Hepatocyte (in vitro differentiated cells): ENCODE data around the gene TNFAIP2. TPM values are rescaled to one million over a fixed set of nuclear protein-coding genes. Genes with fewer than 3 reads are reported as not detected.

Experiments
- DNase-seq: peaks from one replicate; pipeline ENCODE4 v3.0.0-alpha.2; 2016; ENCODE audit warnings: low spot score
- H2AFZ ChIP-seq: fragments of 200-600 bp; sonication (generic); 2 replicates; pipeline ENCODE4 v1.6.0; 2016; ENCODE audit warnings: antibody characterized with exemption, mild to moderate bottlenecking
- H3K27ac ChIP-seq: fragments of 200-600 bp; sonication (generic); 2 replicates; pipeline ENCODE4 v1.5.1; 2016; ENCODE audit warnings: mild to moderate bottlenecking
- H3K27me3 ChIP-seq: fragments of 200-600 bp; sonication (generic); 2 replicates; pipeline ENCODE4 v1.6.1; 2016
- H3K36me3 ChIP-seq: fragments of 200-600 bp; sonication (generic); replicated peaks from 2 replicates; pipeline ENCODE4 v1.5.1; 2016; ENCODE audit warnings: low read depth; ENCODE audit not compliant: insufficient read depth
- H3K4me1 ChIP-seq: fragments of 200-600 bp; sonication (generic); 2 replicates; pipeline ENCODE4 v1.5.1; 2016; ENCODE audit warnings: mild to moderate bottlenecking, moderate library complexity; ENCODE audit not compliant: insufficient read depth
- H3K4me2 ChIP-seq: fragments of 200-600 bp; sonication (generic); 2 replicates; pipeline ENCODE4 v1.6.0; 2016
- H3K4me3 ChIP-seq: fragments of 200-600 bp; sonication (generic); 2 replicates; pipeline ENCODE4 v1.5.1; 2016; ENCODE audit warnings: mild to moderate bottlenecking
- H3K79me2 ChIP-seq: fragments of 200-600 bp; sonication (generic); 2 replicates; pipeline ENCODE4 v1.6.0; 2017; ENCODE audit warnings: mild to moderate bottlenecking
- H3K9me2 ChIP-seq: fragments of 200-600 bp; sonication (generic); replicated peaks from 2 replicates; pipeline ENCODE4 v1.6.0; 2017; ENCODE audit warnings: mild to moderate bottlenecking; ENCODE audit not compliant: insufficient read depth
- H3K9me3 ChIP-seq: fragments of 200-600 bp; sonication (generic); 2 replicates; pipeline ENCODE4 v1.5.1; 2016; ENCODE audit warnings: low read depth, mild to moderate bottlenecking
- H4K20me1 ChIP-seq: fragments of 200-600 bp; sonication (generic); 2 replicates; pipeline ENCODE4 v1.6.0; 2016; ENCODE audit warnings: mild to moderate bottlenecking; ENCODE audit not compliant: insufficient read depth, poor library complexity, severe bottlenecking
- EZH2 ChIP-seq: fragments of 200-600 bp; sonication (generic); IDR thresholded peaks from 2 replicates; pipeline ENCODE4 v1.6.1; 2016; ENCODE audit warnings: antibody characterized with exemption, mild to moderate bottlenecking, borderline replicate concordance
- EZH2phosphoT487 ChIP-seq: fragments of 200-600 bp; sonication (generic); IDR thresholded peaks from one replicate; pipeline ENCODE4 v1.6.1; 2018; ENCODE audit warnings: antibody characterized with exemption, mild to moderate bottlenecking, low read depth, moderate library complexity; ENCODE audit not compliant: unreplicated experiment, severe bottlenecking
- WGBS: methylation state at CpG from one replicate; pipeline ENCODE4 v1.1.6; 2016; ENCODE audit warnings: low lambda C conversion rate; ENCODE audit errors: missing lambda C conversion rate; 5-methylcytosine and 5-hydroxymethylcytosine counted together
- polyA plus RNA-seq: library from polyadenylated mRNA; unstranded; fragments of >200 nt; fragmentation: Nextera tagmentation; extraction: Ambion mirVana; gene quantifications from 2 replicates; pipeline ENCODE4 v1.2.1, GENCODE V29; 2016
- total RNA-seq: library from RNA; depleted of rRNA; stranded (reverse); fragments of >200 nt; gene quantifications from 2 replicates; pipeline ENCODE4 v1.2.3, GENCODE V29; 2014
- TF ChIP-seq, protein P1 (sequence below): fragments of 200-600 bp; sonication (generic); IDR thresholded peaks from 2 replicates; pipeline ENCODE4 v1.5.1; 2016; ENCODE audit warnings: antibody characterized with exemption, mild to moderate bottlenecking; ENCODE audit not compliant: poor library complexity

The TNFAIP2 gene
- total and polyA plus RNA-seq, 2 experiments from 2014 or later: 14.2 to 16.0 TPM

DNA sequence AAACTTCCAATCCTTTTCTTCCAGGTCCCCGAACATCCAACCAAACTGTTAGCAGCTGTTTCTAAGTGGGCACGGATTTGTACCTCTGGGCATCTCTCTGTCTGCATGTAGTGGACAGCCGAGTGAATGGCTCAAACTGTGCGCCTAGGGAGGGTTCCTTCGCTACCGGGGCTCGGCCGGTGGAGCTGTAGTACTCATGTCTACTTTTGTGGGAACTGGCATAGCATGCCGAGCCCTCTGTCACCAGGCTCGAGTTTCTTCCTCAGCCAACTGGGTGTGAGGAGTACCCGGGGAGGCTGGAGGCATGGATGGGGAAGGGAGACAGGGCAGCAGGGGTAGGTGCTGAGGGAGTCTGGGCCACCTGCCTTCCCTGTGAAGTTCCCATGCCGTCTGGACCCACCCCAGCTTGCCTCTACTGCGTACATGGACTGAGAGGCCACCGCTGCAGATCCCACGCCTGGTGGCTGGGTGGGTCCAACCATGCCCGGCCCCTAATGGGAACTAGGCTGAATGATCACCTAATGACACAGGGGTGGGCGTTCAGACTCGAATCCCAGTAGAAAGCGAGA lies 23.0 kb downstream of the TNFAIP2 start:
- no peaks in the 10 kb centered on the region for H3K27me3 ChIP-seq
- H3K9me3 ChIP-seq: no peaks in the 10 kb centered on the region
- H3K4me3 ChIP-seq: no peak overlapping the region
- 88% methylated on average over 19 of the region's 19 CpGs for WGBS
- no peak overlapping the region for H2AFZ ChIP-seq
- no peak overlapping the region for H3K4me2 ChIP-seq
- H3K27ac ChIP-seq: no peak overlapping the region
- no peaks in the 10 kb centered on the region for H3K4me1 ChIP-seq
- H3K36me3 ChIP-seq: no peaks in the 10 kb centered on the region
- DNase-seq: no peak
- H4K20me1 ChIP-seq: no peaks in the 10 kb centered on the region
- no peak for TF ChIP-seq EZH2phosphoT487
- TF ChIP-seq EZH2: no peak
- TF ChIP-seq, protein P1, sequence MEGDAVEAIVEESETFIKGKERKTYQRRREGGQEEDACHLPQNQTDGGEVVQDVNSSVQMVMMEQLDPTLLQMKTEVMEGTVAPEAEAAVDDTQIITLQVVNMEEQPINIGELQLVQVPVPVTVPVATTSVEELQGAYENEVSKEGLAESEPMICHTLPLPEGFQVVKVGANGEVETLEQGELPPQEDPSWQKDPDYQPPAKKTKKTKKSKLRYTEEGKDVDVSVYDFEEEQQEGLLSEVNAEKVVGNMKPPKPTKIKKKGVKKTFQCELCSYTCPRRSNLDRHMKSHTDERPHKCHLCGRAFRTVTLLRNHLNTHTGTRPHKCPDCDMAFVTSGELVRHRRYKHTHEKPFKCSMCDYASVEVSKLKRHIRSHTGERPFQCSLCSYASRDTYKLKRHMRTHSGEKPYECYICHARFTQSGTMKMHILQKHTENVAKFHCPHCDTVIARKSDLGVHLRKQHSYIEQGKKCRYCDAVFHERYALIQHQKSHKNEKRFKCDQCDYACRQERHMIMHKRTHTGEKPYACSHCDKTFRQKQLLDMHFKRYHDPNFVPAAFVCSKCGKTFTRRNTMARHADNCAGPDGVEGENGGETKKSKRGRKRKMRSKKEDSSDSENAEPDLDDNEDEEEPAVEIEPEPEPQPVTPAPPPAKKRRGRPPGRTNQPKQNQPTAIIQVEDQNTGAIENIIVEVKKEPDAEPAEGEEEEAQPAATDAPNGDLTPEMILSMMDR: no peak
- H3K9me2 ChIP-seq: no peaks in the 10 kb centered on the region
- no peaks in the 10 kb centered on the region for H3K79me2 ChIP-seq

DNA sequence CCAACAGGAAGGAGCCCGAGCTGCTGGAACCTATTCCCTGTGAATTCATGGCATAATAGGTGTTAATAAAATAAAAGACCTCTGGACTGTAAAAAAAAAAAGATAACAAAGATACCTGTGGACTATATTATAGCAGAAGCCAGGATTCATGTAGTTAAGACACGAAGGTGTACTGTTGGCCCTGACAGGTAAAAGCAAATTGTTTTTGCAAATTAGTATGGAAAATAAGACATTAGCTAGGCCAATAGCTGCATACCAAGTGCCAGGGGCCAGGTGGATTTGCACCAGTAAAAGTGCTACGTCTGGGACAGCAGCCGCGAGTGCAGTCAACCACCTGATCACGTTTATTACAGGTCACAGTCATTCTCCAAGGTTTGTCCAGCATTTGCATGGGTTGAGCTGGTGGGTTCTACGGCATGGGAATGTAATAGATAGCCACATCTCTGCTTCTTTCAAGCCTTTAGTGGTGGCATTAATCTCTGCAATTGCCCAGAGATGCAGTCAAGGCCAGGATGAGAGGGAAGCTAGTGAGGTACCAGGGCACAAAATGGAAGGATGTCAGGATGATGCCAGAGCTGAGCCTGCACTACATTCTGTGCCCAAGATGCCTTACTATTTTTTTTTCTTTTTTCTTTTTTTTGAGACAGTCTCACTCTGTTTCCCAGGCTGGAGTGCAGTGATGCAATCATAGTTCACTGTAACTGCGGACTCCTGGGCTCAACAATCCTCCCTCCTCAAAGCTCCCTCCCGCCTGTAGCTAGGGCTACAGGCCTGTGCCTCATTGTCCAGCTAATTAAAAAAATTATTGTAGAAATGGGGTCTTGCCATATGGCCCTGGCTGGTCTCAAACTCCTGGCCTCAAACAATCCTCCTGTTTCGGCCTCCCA lies 26.3 kb downstream of the TNFAIP2 start:
- Histone ChIP-seq H3K9me3 (no peaks in the 10 kb centered on the region), H3K4me1 (no peaks in the 10 kb centered on the region), H4K20me1 (no peaks in the 10 kb centered on the region), H2AFZ (no peak overlapping the region), H3K4me2 (no peak overlapping the region), H3K27me3 (no peaks in the 10 kb centered on the region), H3K79me2 (no peaks in the 10 kb centered on the region), H3K9me2 (no peaks in the 10 kb centered on the region), H3K4me3 (no peak overlapping the region), H3K36me3 (no peaks in the 10 kb centered on the region), H3K27ac (no peak overlapping the region)
- DNase-seq: no peak
- TF ChIP-seq EZH2 (no peak), EZH2phosphoT487 (no peak)
- 90% methylated on average over 10 of the region's 10 CpGs for WGBS

DNA sequence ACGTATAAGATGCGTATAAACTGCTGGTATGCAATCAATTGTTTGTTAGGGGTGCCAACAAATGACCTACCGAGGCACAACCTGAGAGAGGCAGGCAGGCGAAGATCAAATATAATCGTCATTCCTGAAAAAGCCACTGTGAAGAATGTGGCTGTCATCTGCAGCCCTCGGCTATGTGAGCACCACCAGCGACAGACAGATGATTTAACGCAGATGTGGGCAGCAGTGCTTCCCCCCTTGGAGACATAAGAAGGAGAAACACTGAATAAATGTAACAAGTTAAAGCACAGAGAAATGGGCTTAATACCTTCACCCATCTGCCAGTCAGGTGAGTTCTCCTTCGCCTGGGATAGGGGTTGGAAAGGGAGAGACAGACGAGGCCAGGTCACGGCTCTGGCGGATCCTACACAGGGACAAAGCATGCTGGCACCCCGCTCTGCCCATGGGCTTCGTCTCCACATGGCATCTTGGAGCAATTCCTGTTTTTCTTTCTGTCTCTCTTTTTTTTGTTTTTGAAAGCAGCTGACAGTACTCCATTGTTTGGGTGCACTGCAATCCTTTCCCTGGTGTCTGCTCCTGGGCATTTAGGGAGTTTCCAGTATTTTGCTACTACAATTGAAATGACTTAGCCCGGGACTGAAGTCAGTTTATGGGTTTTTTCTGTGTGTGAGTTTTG lies 28.1 kb downstream of the TNFAIP2 start:
- H3K4me1 ChIP-seq: no peaks in the 10 kb centered on the region
- H3K27ac ChIP-seq: no peak overlapping the region
- no peak overlapping the region for H3K4me2 ChIP-seq
- no peaks in the 10 kb centered on the region for H3K27me3 ChIP-seq
- no peaks in the 10 kb centered on the region for H3K36me3 ChIP-seq
- TF ChIP-seq EZH2 (no peak), EZH2phosphoT487 (no peak)
- TF ChIP-seq, protein P1: no peak
- no peak overlapping the region for H2AFZ ChIP-seq
- no peaks in the 10 kb centered on the region for H3K9me2 ChIP-seq
- H3K4me3 ChIP-seq: no peak overlapping the region
- no peak for DNase-seq
- H4K20me1 ChIP-seq: no peaks in the 10 kb centered on the region
- H3K79me2 ChIP-seq: no peaks in the 10 kb centered on the region
- WGBS: 57% methylated on average over 15 of the region's 15 CpGs
- no peaks in the 10 kb centered on the region for H3K9me3 ChIP-seq
